ENCODE data around the gene OR4S2. TPM values are rescaled to one million over a fixed set of nuclear protein-coding genes. Genes with fewer than 3 reads are reported as not detected.

The OR4S2 gene
- not detected for polyA plus RNA-seq (2013, experiment 1 of 2; ENCODE audit: insufficient read length)
- polyA plus RNA-seq (2013, experiment 2 of 2; ENCODE audit: insufficient read length) = not detected

- no peak for DNase-seq
These were observed at the start of gene OR4S2 for GRCh38 chr11:55648027-55648426. OR4S2 (plus strand) TSS chr11:55648327; CDS start chr11:55650904, 2,577 bp downstream.

- no peak for DNase-seq
These were observed 40.6 kb upstream of the OR4S2 start, which contains the start of gene OR4C11 for GRCh38 chr11:55607545-55607944. OR4C11 (minus strand) TSS chr11:55607645; CDS start chr11:55604373, 3,272 bp downstream.

- DNase-seq = no peak
These were observed 23.6 kb upstream of the OR4S2 start for GRCh38 chr11:55624531-55624930.

GRCh38 chr11:55634813-55635212 is 13.3 kb upstream of the OR4S2 start, which contains the start of gene OR4P4:
OR4P4 (plus strand) TSS chr11:55635113.
- no peak for DNase-seq

GRCh38 chr11:55652560-55652959 is 4.4 kb downstream of the OR4S2 start:
- DNase-seq = no peak

GRCh38 chr11:55655096-55655495 is 7.0 kb downstream of the OR4S2 start:
- DNase-seq = no peak

GRCh38 chr11:55658031-55658573 is 10.0 kb downstream of the OR4S2 start:
- no peak for DNase-seq

- no peak for DNase-seq
These were observed 10.5 kb downstream of the OR4S2 start for GRCh38 chr11:55658608-55659007.

- no peak for DNase-seq
These were observed 13.8 kb downstream of the OR4S2 start, which contains the start of gene OR4C6 for GRCh38 chr11:55661901-55662300. OR4C6 (plus strand) TSS chr11:55662201; CDS start chr11:55665167, 2,966 bp downstream.

- no peak for DNase-seq
These were observed 21.2 kb downstream of the OR4S2 start for GRCh38 chr11:55669376-55669775.

GRCh38 chr11:55673860-55674259 is 25.7 kb downstream of the OR4S2 start:
- no peak for DNase-seq

- DNase-seq = no peak
These were observed 49.7 kb downstream of the OR4S2 start for GRCh38 chr11:55697817-55698216.

GRCh38 chr11:55701429-55701828 is 53.3 kb downstream of the OR4S2 start:
- no peak for DNase-seq
